ENCODE results near the gene PDE7B. TPM values are rescaled to one million over a fixed set of nuclear protein-coding genes. Genes with fewer than 3 reads are reported as not detected.

Gene PDE7B
- total RNA-seq, 1 experiment from 2014 or later: not detected

GRCh38 chr6:135811170-135811569 lies 40.3 kb upstream of the PDE7B start:
- Mint-ChIP-seq H3K9me3 (peaks cover 11% of the 10 kb centered on the region), H3K27ac (no peak overlapping the region), H3K4me3 (no peak overlapping the region), H3K27me3 (ENCODE audit: low read depth) (no peaks in the 10 kb centered on the region), H3K4me1 (peaks cover 47% of the 10 kb centered on the region), H3K36me3 (peaks cover 9% of the 10 kb centered on the region; the same call in 1 of the 2 replicates)
- TF ChIP-seq ZNF263 (CRISPR knock-in tag; IDR thresholded peaks at IDR 0.05; ENCODE audit: low read depth) (no peak), USF1 (CRISPR knock-in tag; IDR thresholded peaks at IDR 0.05) (no peak), HMGA2 (CRISPR knock-in tag; IDR thresholded peaks at IDR 0.05) (no peak), SMAD3 (CRISPR knock-in tag; IDR thresholded peaks at IDR 0.05; ENCODE audit: borderline replicate concordance) (no peak), NFYB (CRISPR knock-in tag; conservative IDR thresholded peaks at IDR 0.05; ENCODE audit: low read depth) (no peak), NFATC4 (CRISPR knock-in tag; IDR thresholded peaks at IDR 0.05) (no peak), IRF1 (CRISPR knock-in tag; IDR thresholded peaks at IDR 0.05) (no peak), TCF7 (CRISPR knock-in tag; IDR thresholded peaks at IDR 0.05; ENCODE audit: low read depth) (no peak), SOX15 (CRISPR knock-in tag; IDR thresholded peaks at IDR 0.05) (no peak), FOXP1 (CRISPR knock-in tag; IDR thresholded peaks at IDR 0.05; ENCODE audit: borderline replicate concordance) (no peak), MYBL2 (CRISPR knock-in tag; IDR thresholded peaks at IDR 0.05) (no peak)
- ATAC-seq (no peak), DNase-seq (ENCODE audit: low spot score) (no peak)
- CTCF ChIA-PET: no interaction called here
- POLR2A ChIA-PET: no interaction called here

- H3K4me1 Mint-ChIP-seq: peaks cover 52% of the 10 kb centered on the region
- CTCF ChIA-PET: no interaction called here
- H3K27ac Mint-ChIP-seq: no peak overlapping the region
- peaks cover 11% of the 10 kb centered on the region for H3K9me3 Mint-ChIP-seq
- no peak for DNase-seq (ENCODE audit: low spot score)
- ATAC-seq: no peak
- POLR2A ChIA-PET: no interaction called here
- no peaks in the 10 kb centered on the region for H3K27me3 Mint-ChIP-seq (ENCODE audit: low read depth)
- H3K4me3 Mint-ChIP-seq: no peak overlapping the region
- H3K36me3 Mint-ChIP-seq: peaks cover 9% of the 10 kb centered on the region; the same call in 1 of the 2 replicates
- TF ChIP-seq ZNF121 (CRISPR knock-in tag; IDR thresholded peaks at IDR 0.05) (no peak), FOXK1 (CRISPR knock-in tag; IDR thresholded peaks at IDR 0.05) (no peak), MLX (CRISPR knock-in tag; IDR thresholded peaks at IDR 0.05) (no peak), JAZF1 (CRISPR knock-in tag; IDR thresholded peaks at IDR 0.05) (no peak), ZNF219 (CRISPR knock-in tag; IDR thresholded peaks at IDR 0.05; ENCODE audit: borderline replicate concordance) (no peak), ZBTB43 (CRISPR knock-in tag; IDR thresholded peaks at IDR 0.05) (no peak), E2F4 (CRISPR knock-in tag; IDR thresholded peaks at IDR 0.05; ENCODE audit: borderline replicate concordance, low read depth) (no peak), AFF4 (CRISPR knock-in tag; IDR thresholded peaks at IDR 0.05; ENCODE audit: borderline replicate concordance) (no peak), ZBTB21 (CRISPR knock-in tag; IDR thresholded peaks at IDR 0.05; ENCODE audit: borderline replicate concordance) (no peak), PRDM15 (CRISPR knock-in tag; IDR thresholded peaks at IDR 0.05) (no peak), GTF2I (CRISPR knock-in tag; conservative IDR thresholded peaks at IDR 0.05) (no peak)
Observed at GRCh38 chr6:135811644-135812526, 39.6 kb upstream of the PDE7B start.

Data from WTC11 (cell line).